B cell (primary cell): Measurements from ENCODE around the gene AKT3. TPM values are rescaled to one million over a fixed set of nuclear protein-coding genes. Genes with fewer than 3 reads are reported as not detected.

Experiments used
- ATAC-seq: fragments of 200-7000 bp; cut with Tn5 transposase; one replicate; pipeline ENCODE4 v1.10.0; 2021; ENCODE audit warnings: low read depth, mild to moderate bottlenecking, moderate number of reproducible peaks, moderate library complexity
- CTCF ChIA-PET: fragments of 350-600 bp; sonication (Branson Sonifier 250); formaldehyde crosslinking; loops from one replicate; lab custom pipeline; 2021; ENCODE audit warnings: antibody characterized with exemption, inconsistent platforms; lab: Charles Lee
- POLR2A ChIA-PET: fragments of 350-600 bp; sonication (Branson Sonifier 250); formaldehyde crosslinking; loops from one replicate; lab custom pipeline; 2021; ENCODE audit warnings: antibody characterized with exemption; lab: Charles Lee
- DNase-seq: peaks from one replicate; pipeline ENCODE4 v3.0.0; 2013
- H2AFZ ChIP-seq: 2 replicates; pipeline ENCODE4 v1.6.1; 2012; ENCODE audit warnings: mild to moderate bottlenecking, low read depth, low read length; ENCODE audit not compliant: insufficient read depth, poor library complexity, severe bottlenecking
- H3K27ac ChIP-seq, 2 donors: 1 replicate in 1 of 2; 2 replicates in 1 of 2; pipeline ENCODE4 v1.5.1; 2012 to 2013; ENCODE audit warnings: low read length in 2 of 2, mild to moderate bottlenecking in 2 of 2, moderate library complexity in 1 of 2
- H3K27me3 ChIP-seq, 4 experiments: fragments of 200-600 bp in 1 of 4; sonication (generic) in 1 of 4; replicated peaks in 1 of 4; 1 replicate in 2 of 4; 2 replicates in 2 of 4; pipeline versions ENCODE4 v1.6.1 to v1.7.0; 2013 to 2016; ENCODE audit warnings: low read length in 3 of 4, mild to moderate bottlenecking in 2 of 4, mixed read lengths in 1 of 4, moderate library complexity in 1 of 4; ENCODE audit not compliant: insufficient read depth in 4 of 4, control insufficient read depth in 3 of 4; ENCODE audit errors: control extremely low read depth in 1 of 4
- H3K36me3 ChIP-seq, 2 experiments: replicated peaks in 1 of 2; 1 replicate in 1 of 2; 2 replicates in 1 of 2; pipeline versions ENCODE4 v1.6.1 to v1.7.1; 2013; ENCODE audit warnings: low read length in 1 of 2; ENCODE audit not compliant: insufficient read depth in 2 of 2, control insufficient read depth in 1 of 2; ENCODE audit errors: control extremely low read depth in 1 of 2, extremely low read depth in 1 of 2
- H3K4me1 ChIP-seq, 2 donors: fragments of 200-600 bp in 1 of 2; sonication (generic) in 1 of 2; 1 replicate in 1 of 2; 2 replicates in 1 of 2; pipeline versions ENCODE4 v1.5.1 to v1.6.1; 2013 to 2017; ENCODE audit warnings: low read length in 2 of 2; ENCODE audit not compliant: control insufficient read depth in 2 of 2, insufficient read depth in 2 of 2
- H3K4me2 ChIP-seq: replicated peaks from 2 replicates; pipeline ENCODE3; 2012; ENCODE audit warnings: mild to moderate bottlenecking, low read depth, low read length; ENCODE audit not compliant: poor library complexity, severe bottlenecking
- H3K4me3 ChIP-seq, 5 experiments: fragments of 200-600 bp in 1 of 5; sonication (generic) in 1 of 5; 1 replicate in 3 of 5; 2 replicates in 2 of 5; pipeline versions ENCODE4 v1.5.1 to v1.7.0; 2011 to 2016; ENCODE audit warnings: low read length in 4 of 5, mild to moderate bottlenecking in 4 of 5, low read depth in 2 of 5, control low read depth in 1 of 5, moderate library complexity in 1 of 5; ENCODE audit not compliant: insufficient read depth in 1 of 5; ENCODE audit errors: control extremely low read depth in 1 of 5, extremely low read depth in 1 of 5
- H3K79me2 ChIP-seq: fragments of 200-600 bp; sonication (generic); one replicate; pipeline ENCODE4 v1.6.0; 2016; ENCODE audit warnings: low read length; ENCODE audit not compliant: control insufficient read depth, insufficient read depth
- H3K9ac ChIP-seq: fragments of 200-600 bp; sonication (generic); 2 replicates; pipeline ENCODE4 v1.6.1; 2017; ENCODE audit warnings: mild to moderate bottlenecking, low read length, moderate library complexity
- H3K9me3 ChIP-seq, 3 donors: one replicate each; pipeline versions ENCODE4 v1.6.1 to v1.7.1; 2013; ENCODE audit warnings: low read length in 2 of 3; ENCODE audit not compliant: control insufficient read depth in 2 of 3, insufficient read depth in 1 of 3; ENCODE audit errors: control extremely low read depth in 1 of 3
- H4K20me1 ChIP-seq: 2 replicates; pipeline ENCODE4 v1.6.0; 2012; ENCODE audit warnings: mild to moderate bottlenecking, low read length; ENCODE audit not compliant: insufficient read depth, control insufficient read depth, poor library complexity, severe bottlenecking
- H3K27ac Mint-ChIP-seq: one replicate; pipeline ENCODE4 v1.8.0; 2021; ENCODE audit warnings: mixed read lengths
- H3K27me3 Mint-ChIP-seq: one replicate; pipeline ENCODE4 v1.8.0; 2021; ENCODE audit warnings: mixed read lengths
- H3K4me1 Mint-ChIP-seq: one replicate; pipeline ENCODE4 v1.8.0; 2021; ENCODE audit warnings: mixed read lengths
- H3K4me3 Mint-ChIP-seq: one replicate; pipeline ENCODE4 v1.8.0; 2021; ENCODE audit warnings: mixed read lengths
- H3K9me3 Mint-ChIP-seq: one replicate; pipeline ENCODE4 v1.8.0; 2022; ENCODE audit warnings: mixed read lengths; ENCODE audit not compliant: insufficient read depth
- EZH2 ChIP-seq: IDR thresholded peaks from 2 replicates; pipeline ENCODE4 v1.6.1; 2012; ENCODE audit warnings: borderline replicate concordance, low read depth, mild to moderate bottlenecking, moderate library complexity, low read length; ENCODE audit not compliant: insufficient read depth, poor library complexity, severe bottlenecking
- WGBS: methylation state at CpG from one replicate; pipeline ENCODE4 v1.1.5; 2013; ENCODE audit warnings: missing lambda C conversion rate; ENCODE audit not compliant: insufficient coverage; 5-methylcytosine and 5-hydroxymethylcytosine counted together
- intact Hi-C: fragments of 100-400 bp; cut with micrococcal nuclease; formaldehyde crosslinking; loops from one replicate; pipeline ENCODE4 v1.10.0; 2022
- polyA plus RNA-seq: library from polyadenylated mRNA; depleted of rRNA; stranded (reverse); fragments of >200 nt; gene quantifications from 2 replicates; pipeline ENCODE4 v1.2.3, GENCODE V29; 2012
- total RNA-seq, 2 donors: library from RNA; stranded (reverse); fragments of 120-200 nt in 1 of 2; gene quantifications; 1 replicate in 1 of 2; 2 replicates in 1 of 2; pipeline versions ENCODE4 v1.2.3 to v1.2.4, GENCODE V29; 2013 to 2022
- TF ChIP-seq, protein P1 (sequence below): fragments of 200-600 bp; IDR thresholded peaks from one replicate; pipeline ENCODE4 v1.8.0; 2022; ENCODE audit warnings: antibody characterized with exemption, mild to moderate bottlenecking

AKT3 gene
- total and polyA plus RNA-seq, 2 donors (not counting 1 experiment from before 2014, with no cell fraction given), result 4.4 to 148 TPM

DNA sequence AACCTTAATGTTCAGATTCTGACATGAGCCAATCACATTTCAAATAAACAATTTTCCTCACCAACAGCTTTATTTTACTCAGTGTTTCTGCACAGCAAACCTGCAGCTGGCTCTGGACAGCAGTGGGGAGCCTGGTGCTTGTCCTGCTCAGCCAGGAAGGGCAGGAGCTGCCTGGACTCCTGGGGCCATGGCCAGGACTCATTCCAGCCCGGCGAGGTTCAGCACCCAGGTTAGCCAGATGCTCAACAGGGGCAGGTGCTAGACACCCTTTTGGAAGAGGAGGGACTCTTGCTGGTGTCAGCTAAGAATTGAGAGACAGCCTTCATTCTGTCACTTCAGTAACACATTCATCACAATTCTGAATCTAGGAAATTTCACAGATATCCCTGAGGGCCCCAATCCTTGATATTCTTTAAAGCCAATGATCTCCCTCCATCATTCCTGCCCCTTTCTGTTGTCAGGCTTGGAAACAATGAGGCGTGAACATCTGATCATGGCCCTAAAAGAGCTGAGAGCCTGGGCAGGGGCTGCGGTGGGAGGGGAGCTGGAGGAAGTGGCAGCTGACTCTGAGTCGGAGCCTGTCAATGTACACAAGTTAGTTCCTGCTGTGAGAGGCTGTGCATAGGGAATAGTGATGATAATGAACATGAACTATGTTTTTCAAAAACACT, 342.9 kb downstream of the AKT3 start:
- peak overlapping the region; percentile 78 for H3K4me3 Mint-ChIP-seq

More for the DNA sequence above, 342.9 kb downstream of the AKT3 start:
- intact Hi-C loops, result loop anchor here (5.0 to 10.0 kb wide), 3 partner anchors 218 to 768 kb away; partner anchors contain the start of gene AKT3
- peak overlapping the region; percentile 24 for H3K9ac ChIP-seq
- no peaks in the 10 kb centered on the region for H3K27me3 Mint-ChIP-seq
- peak overlapping the region; percentile 40 for H2AFZ ChIP-seq
- no peaks in the 10 kb centered on the region for H3K9me3 ChIP-seq
- peak overlapping the region; percentile 30 to 48 for H3K27ac ChIP-seq
- no peaks in the 10 kb centered on the region for H3K27me3 ChIP-seq
- peak overlapping the region in 1 of 5 experiments; percentile 32 for H3K4me3 ChIP-seq
- no peaks in the 10 kb centered on the region for H4K20me1 ChIP-seq
- ChIA-PET POLR2A (interaction anchor here (0.5 kb wide), 1 partner anchor 1319 kb away, joined by 7 read pairs; no protein-coding TSS in a partner anchor), CTCF (interaction anchor here (1.3 kb wide), 1 partner anchor 792 kb away, joined by 5 read pairs; no protein-coding TSS in a partner anchor)
- H3K79me2 ChIP-seq, result no peaks in the 10 kb centered on the region
- H3K4me1 ChIP-seq, result peaks cover 32 to 34% of the 10 kb centered on the region in 2 donors
- H3K4me1 Mint-ChIP-seq, result peaks cover 39% of the 10 kb centered on the region
- H3K4me2 ChIP-seq, result peak overlapping the region; percentile 58
- H3K9me3 Mint-ChIP-seq, result no peaks in the 10 kb centered on the region
- TF ChIP-seq EZH2, result no peak
- TF ChIP-seq, protein P1, sequence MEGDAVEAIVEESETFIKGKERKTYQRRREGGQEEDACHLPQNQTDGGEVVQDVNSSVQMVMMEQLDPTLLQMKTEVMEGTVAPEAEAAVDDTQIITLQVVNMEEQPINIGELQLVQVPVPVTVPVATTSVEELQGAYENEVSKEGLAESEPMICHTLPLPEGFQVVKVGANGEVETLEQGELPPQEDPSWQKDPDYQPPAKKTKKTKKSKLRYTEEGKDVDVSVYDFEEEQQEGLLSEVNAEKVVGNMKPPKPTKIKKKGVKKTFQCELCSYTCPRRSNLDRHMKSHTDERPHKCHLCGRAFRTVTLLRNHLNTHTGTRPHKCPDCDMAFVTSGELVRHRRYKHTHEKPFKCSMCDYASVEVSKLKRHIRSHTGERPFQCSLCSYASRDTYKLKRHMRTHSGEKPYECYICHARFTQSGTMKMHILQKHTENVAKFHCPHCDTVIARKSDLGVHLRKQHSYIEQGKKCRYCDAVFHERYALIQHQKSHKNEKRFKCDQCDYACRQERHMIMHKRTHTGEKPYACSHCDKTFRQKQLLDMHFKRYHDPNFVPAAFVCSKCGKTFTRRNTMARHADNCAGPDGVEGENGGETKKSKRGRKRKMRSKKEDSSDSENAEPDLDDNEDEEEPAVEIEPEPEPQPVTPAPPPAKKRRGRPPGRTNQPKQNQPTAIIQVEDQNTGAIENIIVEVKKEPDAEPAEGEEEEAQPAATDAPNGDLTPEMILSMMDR, result no peak
- DNase-seq (peak; percentile 35), ATAC-seq (no peak)
- H3K36me3 ChIP-seq, result peaks cover 0 to 10% of the 10 kb centered on the region in 2 experiments
- WGBS, result 15% methylated on average over 5 of the region's 5 CpGs
- H3K27ac Mint-ChIP-seq, result peak overlapping the region; percentile 88
